A549 (cell line): ENCODE data around the gene TAF3. TPM values are rescaled to one million over a fixed set of nuclear protein-coding genes. Genes with fewer than 3 reads are reported as not detected.

Experiments used
- ATAC-seq, 2 experiments: fragments of 200-7000 bp in 1 of 2; fragments of >200 bp in 1 of 2; cut with Nextera tagmentation in 1 of 2; cut with Tn5 transposase in 1 of 2; 3 replicates each; pipeline versions ENCODE4 v1.8.0 to v1.9.1; 2018 to 2020; ENCODE audit warnings: mild to moderate bottlenecking in 1 of 2, moderate library complexity in 1 of 2
- CTCF ChIA-PET: fragments of 300-600 bp; sonication (Branson Sonifier 250); formaldehyde crosslinking; extraction: SDS; loops from one replicate; lab custom pipeline; 2021; ENCODE audit warnings: antibody characterized with exemption, inconsistent platforms; lab: Yijun Ruan, JAX
- POLR2A ChIA-PET: fragments of 350-600 bp; formaldehyde crosslinking; extraction: SDS; loops from one replicate; lab custom pipeline; 2021; ENCODE audit warnings: antibody characterized with exemption, inconsistent platforms; lab: Yijun Ruan, JAX
- DNase-seq, 2 experiments: peaks; one replicate each; pipeline versions ENCODE4 v3.0.0 to v3.0.0-alpha.2; 2011 to 2016; ENCODE audit warnings: low read depth in 1 of 2, low spot score in 1 of 2
- FAIRE-seq: peaks from 2 replicates; lab custom pipeline; 2011; peaks lifted over from hg19 to GRCh38; lab: Jason Lieb, UNC
- H3K27ac ChIP-seq, 2 experiments: fragments of >200 bp; sonication (Bioruptor Twin); formaldehyde crosslinking; 3 replicates each; pipeline ENCODE4 v1.5.1; 2016 to 2017
- H3K4me1 ChIP-seq: fragments of >200 bp; sonication (Bioruptor Twin); formaldehyde crosslinking; 3 replicates; pipeline ENCODE4 v1.6.1; 2016
- H3K4me2 ChIP-seq: fragments of >200 bp; sonication (Bioruptor Twin); formaldehyde crosslinking; 3 replicates; pipeline ENCODE4 v1.6.1; 2016
- H3K4me3 ChIP-seq: fragments of >200 bp; sonication (Bioruptor Twin); formaldehyde crosslinking; 3 replicates; pipeline ENCODE4 v1.5.1; 2016
- H3K9me3 ChIP-seq: fragments of >200 bp; sonication (Bioruptor Twin); formaldehyde crosslinking; 3 replicates; pipeline ENCODE4 v1.6.1; 2016
- CBX2 ChIP-seq: fragments of 200-600 bp; sonication (generic); IDR thresholded peaks from 2 replicates; pipeline ENCODE4 v1.6.1; 2016; ENCODE audit warnings: low read depth, mild to moderate bottlenecking, borderline replicate concordance
- CBX8 ChIP-seq: fragments of 200-600 bp; sonication (generic); IDR thresholded peaks from 2 replicates; pipeline ENCODE4 v1.6.1; 2016
- CHD2 ChIP-seq: fragments of 150-350 bp; IDR thresholded peaks from 2 replicates; pipeline ENCODE4 v1.6.1; 2014; ENCODE audit warnings: low read length; ENCODE audit not compliant: partially characterized antibody
- EHF ChIP-seq: fragments of 250-450 bp; sonication (Bioruptor Pico); IDR thresholded peaks from 2 replicates; pipeline ENCODE4 v1.5.0; 2020; ENCODE audit warnings: mild to moderate bottlenecking
- EHMT2 ChIP-seq: fragments of 200-600 bp; sonication (generic); IDR thresholded peaks from 2 replicates; pipeline ENCODE4 v1.6.1; 2016; ENCODE audit warnings: antibody characterized with exemption, low read depth, mild to moderate bottlenecking, moderate library complexity
- EP300 ChIP-seq, 2 experiments: fragments of >200 bp; sonication (Bioruptor Twin); formaldehyde crosslinking; IDR thresholded peaks; 2 replicates in 1 of 2; 3 replicates in 1 of 2; pipeline ENCODE4 v1.6.1; 2016 to 2017
- ESRRA ChIP-seq: fragments of 150-350 bp; IDR thresholded peaks from 2 replicates; pipeline ENCODE4 v1.6.1; 2014; ENCODE audit warnings: mild to moderate bottlenecking, low read length, borderline replicate concordance
- FOSB ChIP-seq: fragments of 250-450 bp; sonication (Bioruptor Pico); IDR thresholded peaks from 2 replicates; pipeline ENCODE4 v1.5.0; 2020; ENCODE audit warnings: mild to moderate bottlenecking, moderate library complexity
- FOSL2 ChIP-seq, 2 experiments: fragments of 450-650 bp in 1 of 2; fragments of >200 bp in 1 of 2; sonication (Bioruptor Twin) in 1 of 2; formaldehyde crosslinking; IDR thresholded peaks; 2 replicates each; pipeline versions ENCODE4 v1.5.0 to v1.6.1; 2016 to 2020; ENCODE audit warnings: mild to moderate bottlenecking in 1 of 2, moderate library complexity in 1 of 2
- FOXS1 ChIP-seq: fragments of 250-450 bp; sonication (Bioruptor Pico); IDR thresholded peaks from 2 replicates; pipeline ENCODE4 v1.5.0; 2020; ENCODE audit warnings: mild to moderate bottlenecking, moderate library complexity
- HOXA7 ChIP-seq: fragments of 250-450 bp; sonication (Bioruptor Pico); IDR thresholded peaks from 2 replicates; pipeline ENCODE4 v1.5.0; 2020; ENCODE audit warnings: mild to moderate bottlenecking, moderate library complexity
- HOXB13 ChIP-seq: fragments of 250-450 bp; sonication (Bioruptor Pico); IDR thresholded peaks from 2 replicates; pipeline ENCODE4 v1.5.0; 2020; ENCODE audit warnings: low read depth, mild to moderate bottlenecking, moderate library complexity
- JUN ChIP-seq, 2 experiments: fragments of >200 bp; sonication (Bioruptor Twin); formaldehyde crosslinking; IDR thresholded peaks; 2 replicates in 1 of 2; 3 replicates in 1 of 2; pipeline ENCODE4 v1.6.1; 2016 to 2017
- KDM5A ChIP-seq: fragments of 200-600 bp; sonication (generic); IDR thresholded peaks from 2 replicates; pipeline ENCODE4 v1.6.1; 2016; ENCODE audit warnings: antibody characterized with exemption, mild to moderate bottlenecking
- MAFK ChIP-seq: fragments of 450-650 bp; IDR thresholded peaks from 2 replicates; pipeline ENCODE4 v1.6.1; 2014; ENCODE audit not compliant: partially characterized antibody
- MYC ChIP-seq: IDR thresholded peaks from 2 replicates; pipeline ENCODE4 v1.6.1; 2012; ENCODE audit warnings: mild to moderate bottlenecking, inconsistent platforms, low read length, improper control_type of control experiment, borderline replicate concordance
- NFE2L2 ChIP-seq: fragments of 150-350 bp; conservative IDR thresholded peaks from 2 replicates; pipeline ENCODE4 v1.6.1; 2014; ENCODE audit warnings: low read length
- NPAS2 ChIP-seq: fragments of 250-450 bp; sonication (Bioruptor Pico); IDR thresholded peaks from 2 replicates; pipeline ENCODE4 v1.8.0; 2022; ENCODE audit warnings: mild to moderate bottlenecking, moderate library complexity, borderline replicate concordance
- PHF8 ChIP-seq: fragments of 200-600 bp; sonication (generic); IDR thresholded peaks from 2 replicates; pipeline ENCODE4 v1.6.1; 2016; ENCODE audit warnings: low read depth, mild to moderate bottlenecking, antibody characterized with exemption, moderate library complexity, borderline replicate concordance
- RFX5 ChIP-seq: fragments of 450-650 bp; IDR thresholded peaks from 2 replicates; pipeline ENCODE4 v1.7.1; 2014; ENCODE audit warnings: antibody characterized with exemption, mild to moderate bottlenecking, moderate library complexity
- SMC3 ChIP-seq: fragments of >200 bp; sonication (Bioruptor Twin); formaldehyde crosslinking; IDR thresholded peaks from 3 replicates; pipeline ENCODE4 v1.6.1; 2018; ENCODE audit warnings: inconsistent platforms
- SREBF2 ChIP-seq: fragments of 450-650 bp; IDR thresholded peaks from 2 replicates; pipeline ENCODE4 v1.6.1; 2014; ENCODE audit warnings: mild to moderate bottlenecking, moderate library complexity
- TFCP2L1 ChIP-seq: fragments of 250-450 bp; sonication (Bioruptor Pico); IDR thresholded peaks from 2 replicates; pipeline ENCODE4 v1.5.0; 2021; ENCODE audit warnings: mild to moderate bottlenecking
- ZNF302 ChIP-seq: fragments of 250-450 bp; sonication (Bioruptor Pico); IDR thresholded peaks from 2 replicates; pipeline ENCODE4 v1.9.0; 2021; ENCODE audit warnings: inconsistent platforms, mild to moderate bottlenecking, moderate library complexity
- ZSCAN20 ChIP-seq: fragments of 250-450 bp; sonication (Bioruptor Pico); IDR thresholded peaks from 2 replicates; pipeline ENCODE4 v1.8.0; 2022; ENCODE audit warnings: mild to moderate bottlenecking, moderate library complexity
- WGBS: methylation state at CpG from one replicate; pipeline ENCODE4 v1.1.6; 2017; ENCODE audit errors: missing lambda C conversion rate; 5-methylcytosine and 5-hydroxymethylcytosine counted together
- polyA plus RNA-seq, 4 experiments: library from polyadenylated mRNA; depleted of rRNA in 3 of 4; stranded (reverse); fragments of >200 nt; fragmentation: RNase III in 1 of 4; extraction: RNeasy Plus Mini Kit Qiagen cat#74134 plus additional on column Dnase treatment in 1 of 4; gene quantifications; 2 replicates in 3 of 4; 3 replicates in 1 of 4; pipeline ENCODE4 v1.2.3, GENCODE V29; 2011 to 2017
- TF ChIP-seq, protein P1 (sequence below): fragments of 150-350 bp; IDR thresholded peaks from 2 replicates; pipeline ENCODE4 v1.6.1; 2014; ENCODE audit warnings: low read depth, mild to moderate bottlenecking, low read length
- TF ChIP-seq, protein P2 (sequence below): fragments of 250-450 bp; sonication (Bioruptor Pico); IDR thresholded peaks from 2 replicates; pipeline ENCODE4 v1.5.0; 2021; ENCODE audit warnings: mild to moderate bottlenecking, moderate library complexity, borderline replicate concordance
- TF ChIP-seq, protein P3 (sequence below): fragments of >200 bp; sonication (Bioruptor Twin); formaldehyde crosslinking; IDR thresholded peaks from 3 replicates; pipeline ENCODE4 v1.5.1; 2016
- TF ChIP-seq, protein P4 (sequence below): fragments of 450-650 bp; IDR thresholded peaks from 2 replicates; pipeline ENCODE4 v1.6.1; 2014; ENCODE audit warnings: antibody characterized with exemption

TAF3 gene
- polyA plus RNA-seq, 2 of the 4 experiments (the other 2 are of a cell fraction): 5.7 to 6.1 TPM

DNA sequence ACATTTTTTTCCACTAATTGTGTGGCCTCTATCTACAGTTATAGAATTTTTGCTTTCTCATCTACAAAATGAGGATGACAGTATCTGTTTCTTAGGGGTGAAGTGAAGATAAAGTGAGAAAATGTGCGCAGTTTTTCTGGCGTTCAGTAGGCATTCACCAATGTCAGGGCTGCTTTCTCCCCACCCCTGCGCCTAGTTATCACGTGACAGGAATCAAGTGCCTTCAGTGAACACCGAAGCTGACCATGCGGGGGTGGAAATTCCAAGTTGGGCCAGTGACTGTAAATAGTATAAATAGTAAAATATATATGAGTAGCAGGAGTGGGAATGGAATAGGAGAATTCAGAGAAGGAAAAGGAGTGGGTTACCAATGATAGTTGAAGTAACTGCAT lies 77.4 kb downstream of the TAF3 start:
- POLR2A ChIA-PET: no interaction called here
- no peak overlapping the region for H3K4me2 ChIP-seq
- WGBS: 88% methylated on average over 6 of the region's 6 CpGs
- H3K9me3 ChIP-seq: no peaks in the 10 kb centered on the region
- H3K4me3 ChIP-seq: no peak overlapping the region
- ATAC-seq: no peak
- no peak overlapping the region for H3K27ac ChIP-seq
- TF ChIP-seq MAFK: no peak
- no peak for TF ChIP-seq NPAS2 (CRISPR knock-in tag)
- TF ChIP-seq SMC3: no peak
- no peak for TF ChIP-seq JUN (IDR thresholded peaks at IDR 0.05)
- TF ChIP-seq, protein P1, sequence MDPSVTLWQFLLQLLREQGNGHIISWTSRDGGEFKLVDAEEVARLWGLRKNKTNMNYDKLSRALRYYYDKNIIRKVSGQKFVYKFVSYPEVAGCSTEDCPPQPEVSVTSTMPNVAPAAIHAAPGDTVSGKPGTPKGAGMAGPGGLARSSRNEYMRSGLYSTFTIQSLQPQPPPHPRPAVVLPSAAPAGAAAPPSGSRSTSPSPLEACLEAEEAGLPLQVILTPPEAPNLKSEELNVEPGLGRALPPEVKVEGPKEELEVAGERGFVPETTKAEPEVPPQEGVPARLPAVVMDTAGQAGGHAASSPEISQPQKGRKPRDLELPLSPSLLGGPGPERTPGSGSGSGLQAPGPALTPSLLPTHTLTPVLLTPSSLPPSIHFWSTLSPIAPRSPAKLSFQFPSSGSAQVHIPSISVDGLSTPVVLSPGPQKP: no peak
- TF ChIP-seq PHF8: no peak
- no peak for TF ChIP-seq TFCP2L1 (CRISPR knock-in tag)
- TF ChIP-seq EP300 (IDR thresholded peaks at IDR 0.05): no peak
- TF ChIP-seq KDM5A: no peak
- no peak for TF ChIP-seq SREBF2
- TF ChIP-seq, protein P2, sequence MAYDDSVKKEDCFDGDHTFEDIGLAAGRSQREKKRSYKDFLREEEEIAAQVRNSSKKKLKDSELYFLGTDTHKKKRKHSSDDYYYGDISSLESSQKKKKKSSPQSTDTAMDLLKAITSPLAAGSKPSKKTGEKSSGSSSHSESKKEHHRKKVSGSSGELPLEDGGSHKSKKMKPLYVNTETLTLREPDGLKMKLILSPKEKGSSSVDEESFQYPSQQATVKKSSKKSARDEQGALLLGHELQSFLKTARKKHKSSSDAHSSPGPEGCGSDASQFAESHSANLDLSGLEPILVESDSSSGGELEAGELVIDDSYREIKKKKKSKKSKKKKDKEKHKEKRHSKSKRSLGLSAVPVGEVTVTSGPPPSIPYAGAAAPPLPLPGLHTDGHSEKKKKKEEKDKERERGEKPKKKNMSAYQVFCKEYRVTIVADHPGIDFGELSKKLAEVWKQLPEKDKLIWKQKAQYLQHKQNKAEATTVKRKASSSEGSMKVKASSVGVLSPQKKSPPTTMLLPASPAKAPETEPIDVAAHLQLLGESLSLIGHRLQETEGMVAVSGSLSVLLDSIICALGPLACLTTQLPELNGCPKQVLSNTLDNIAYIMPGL (CRISPR knock-in tag): no peak
- no peak for TF ChIP-seq HOXA7 (CRISPR knock-in tag)
- TF ChIP-seq CHD2: no peak
- no peak for TF ChIP-seq EHF
- TF ChIP-seq EHMT2: no peak
- TF ChIP-seq NFE2L2: no peak
- no peak for TF ChIP-seq ZSCAN20 (CRISPR knock-in tag)
- no peak for TF ChIP-seq HOXB13 (CRISPR knock-in tag)
- no peak for TF ChIP-seq RFX5
- TF ChIP-seq, all 56 proteins: peak for 0
- no peaks in the 10 kb centered on the region for H3K4me1 ChIP-seq
- CTCF ChIA-PET: no interaction called here
- FAIRE-seq (no peak), DNase-seq (no peak)

DNA sequence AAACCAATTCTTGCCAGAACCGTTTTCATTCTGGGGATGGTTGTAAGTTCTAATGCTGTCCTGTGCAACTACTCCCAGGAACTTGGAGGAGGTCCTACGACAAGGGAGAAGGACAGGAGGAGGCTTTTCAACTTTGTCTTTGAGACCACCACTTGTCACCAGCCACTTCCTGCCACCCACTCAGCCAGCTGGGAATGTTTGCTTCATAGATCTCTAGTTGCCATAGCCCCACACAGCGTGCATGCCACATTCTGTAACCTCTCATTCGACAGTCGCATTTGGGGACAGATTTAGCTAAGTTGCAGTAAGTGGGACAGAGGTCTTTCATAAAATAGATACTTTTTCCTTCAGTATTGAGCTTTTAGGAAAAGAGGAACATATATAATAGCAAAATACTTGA lies 78.0 kb downstream of the TAF3 start:
- Histone ChIP-seq H3K9me3 (no peaks in the 10 kb centered on the region), H3K27ac (no peak overlapping the region), H3K4me3 (no peak overlapping the region)
- ChIA-PET CTCF (no interaction called here), POLR2A (no interaction called here)
- no peak for ATAC-seq
- FAIRE-seq: no peak
- WGBS: 93% methylated on average over 5 of the region's 5 CpGs
- no peak for DNase-seq
- TF ChIP-seq SREBF2 (no peak), JUN (IDR thresholded peaks at IDR 0.05) (no peak), ESRRA (no peak), ZNF302 (CRISPR knock-in tag) (no peak), MAFK (no peak), FOSL2 (IDR thresholded peaks at IDR 0.05) (no peak), FOSL2 (CRISPR knock-in tag; IDR thresholded peaks at IDR 0.05) (no peak), CBX8 (no peak), FOSB (CRISPR knock-in tag) (no peak), MYC (no peak), SMC3 (no peak), CBX2 (no peak), KDM5A (no peak), FOXS1 (CRISPR knock-in tag) (no peak), CHD2 (no peak)
- TF ChIP-seq, protein P3, sequence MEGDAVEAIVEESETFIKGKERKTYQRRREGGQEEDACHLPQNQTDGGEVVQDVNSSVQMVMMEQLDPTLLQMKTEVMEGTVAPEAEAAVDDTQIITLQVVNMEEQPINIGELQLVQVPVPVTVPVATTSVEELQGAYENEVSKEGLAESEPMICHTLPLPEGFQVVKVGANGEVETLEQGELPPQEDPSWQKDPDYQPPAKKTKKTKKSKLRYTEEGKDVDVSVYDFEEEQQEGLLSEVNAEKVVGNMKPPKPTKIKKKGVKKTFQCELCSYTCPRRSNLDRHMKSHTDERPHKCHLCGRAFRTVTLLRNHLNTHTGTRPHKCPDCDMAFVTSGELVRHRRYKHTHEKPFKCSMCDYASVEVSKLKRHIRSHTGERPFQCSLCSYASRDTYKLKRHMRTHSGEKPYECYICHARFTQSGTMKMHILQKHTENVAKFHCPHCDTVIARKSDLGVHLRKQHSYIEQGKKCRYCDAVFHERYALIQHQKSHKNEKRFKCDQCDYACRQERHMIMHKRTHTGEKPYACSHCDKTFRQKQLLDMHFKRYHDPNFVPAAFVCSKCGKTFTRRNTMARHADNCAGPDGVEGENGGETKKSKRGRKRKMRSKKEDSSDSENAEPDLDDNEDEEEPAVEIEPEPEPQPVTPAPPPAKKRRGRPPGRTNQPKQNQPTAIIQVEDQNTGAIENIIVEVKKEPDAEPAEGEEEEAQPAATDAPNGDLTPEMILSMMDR: no peak
- TF ChIP-seq, protein P4, sequence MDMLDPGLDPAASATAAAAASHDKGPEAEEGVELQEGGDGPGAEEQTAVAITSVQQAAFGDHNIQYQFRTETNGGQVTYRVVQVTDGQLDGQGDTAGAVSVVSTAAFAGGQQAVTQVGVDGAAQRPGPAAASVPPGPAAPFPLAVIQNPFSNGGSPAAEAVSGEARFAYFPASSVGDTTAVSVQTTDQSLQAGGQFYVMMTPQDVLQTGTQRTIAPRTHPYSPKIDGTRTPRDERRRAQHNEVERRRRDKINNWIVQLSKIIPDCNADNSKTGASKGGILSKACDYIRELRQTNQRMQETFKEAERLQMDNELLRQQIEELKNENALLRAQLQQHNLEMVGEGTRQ: no peak
- TF ChIP-seq, all 56 proteins: peak for 0
- no peak overlapping the region for H3K4me2 ChIP-seq
- H3K4me1 ChIP-seq: no peaks in the 10 kb centered on the region
